GM19240 (cell line): Measurements from ENCODE around the gene WDR45.
A peak's percentile ranks its signal among the peaks of the same experiment; 100 is the strongest.
"Not testable (repeated sequence)": the region's sequence is repeated elsewhere in the genome, so short reads cannot be mapped to it uniquely, and the experiment has no call there.

Experiments
- DNase-seq: peaks from one replicate; pipeline ENCODE4 v3.0.0; 2011; ENCODE audit warnings: low spot score; ENCODE audit not compliant: insufficient read length

WDR45 gene

DNA sequence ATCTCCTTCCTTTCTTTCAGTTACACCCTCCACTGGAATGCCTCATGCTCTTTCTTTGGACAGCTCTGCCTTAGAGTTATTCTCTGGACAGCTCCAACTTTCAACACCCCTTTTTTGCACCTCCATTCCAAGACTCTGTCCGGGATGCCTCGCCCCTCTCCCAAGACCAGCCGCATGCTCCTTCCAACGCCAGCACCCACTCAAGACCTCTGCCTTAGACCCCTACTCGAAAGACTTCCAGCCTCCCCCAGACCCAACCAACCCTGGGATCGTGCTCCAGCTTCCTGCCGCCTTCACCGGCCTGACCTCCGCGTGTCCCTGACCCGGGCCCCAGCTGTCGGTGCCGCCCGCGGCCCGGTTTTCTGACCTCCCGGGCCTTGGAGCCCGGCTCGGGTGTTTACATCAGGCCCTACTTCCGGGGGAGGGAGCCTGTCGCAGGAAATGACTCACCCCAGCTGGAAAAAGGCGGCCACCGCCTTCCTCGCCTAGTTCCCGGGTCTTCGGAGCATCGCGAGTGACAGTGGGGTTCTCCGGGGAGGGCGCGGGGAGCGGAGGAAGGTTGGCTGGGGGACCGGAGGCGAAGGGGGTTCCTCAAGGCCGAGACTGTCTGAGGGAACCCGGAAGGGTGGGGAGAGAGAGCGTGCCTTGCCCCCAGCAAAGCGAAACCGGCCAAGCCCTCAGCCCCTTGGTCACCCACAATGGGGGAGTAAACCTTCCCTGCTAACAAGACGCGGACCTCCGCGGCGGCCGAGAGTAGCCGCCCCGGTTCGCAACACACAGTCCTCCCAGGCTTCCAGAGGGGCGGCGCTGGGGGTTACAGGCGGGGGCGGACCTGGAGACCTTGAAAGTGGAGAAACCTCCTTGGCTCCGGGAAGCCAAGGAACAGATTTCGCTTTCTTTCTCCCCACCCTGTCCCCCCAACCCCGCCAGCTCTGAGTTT is at the start of gene WDR45:
Gene WDR45, minus strand, starts transcription at position 399 of the 940 bp plus-strand sequence. CDS start 1,792 bp downstream, outside the sequence.
- peak; percentile 57 for DNase-seq

- DNase-seq, result no peak
These were observed 49.7 kb upstream of the WDR45 start for GRCh38 chrX:49129427-49129826.

GRCh38 chrX:49127742-49128258 is 48.1 kb upstream of the WDR45 start:
- not testable (repeated sequence) for DNase-seq

- no peak for DNase-seq
These were observed 42.8 kb upstream of the WDR45 start for GRCh38 chrX:49122499-49122898.

GRCh38 chrX:49120091-49120490 is 40.4 kb upstream of the WDR45 start:
- no peak for DNase-seq

- DNase-seq, result no peak
These were observed 37.9 kb upstream of the WDR45 start for GRCh38 chrX:49117581-49117980.

- no peak for DNase-seq
These were observed 37.0 kb upstream of the WDR45 start for GRCh38 chrX:49116716-49117115.

GRCh38 chrX:49116076-49116475 is 36.4 kb upstream of the WDR45 start:
- DNase-seq, result no peak

DNA sequence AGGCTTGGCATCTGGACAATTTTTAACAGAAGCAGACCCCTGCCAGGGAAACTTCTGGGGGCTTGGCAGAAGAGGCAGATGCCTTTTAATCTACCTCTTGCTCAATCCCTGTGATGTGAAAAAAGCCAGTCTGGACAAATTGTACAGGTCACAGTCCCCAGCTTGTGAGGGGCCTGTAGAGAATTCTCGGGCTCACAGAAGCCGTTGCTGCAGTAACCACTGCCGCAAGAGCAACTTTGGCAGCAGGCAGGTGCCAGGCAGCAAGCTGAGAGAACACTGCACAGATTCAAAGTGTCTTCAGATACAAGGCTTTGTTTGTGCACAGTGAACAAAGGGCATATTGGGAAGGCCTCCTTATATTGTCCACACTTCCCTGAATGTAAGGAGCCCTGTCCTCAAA is 32.1 kb upstream of the WDR45 start:
- DNase-seq, result no peak

DNA sequence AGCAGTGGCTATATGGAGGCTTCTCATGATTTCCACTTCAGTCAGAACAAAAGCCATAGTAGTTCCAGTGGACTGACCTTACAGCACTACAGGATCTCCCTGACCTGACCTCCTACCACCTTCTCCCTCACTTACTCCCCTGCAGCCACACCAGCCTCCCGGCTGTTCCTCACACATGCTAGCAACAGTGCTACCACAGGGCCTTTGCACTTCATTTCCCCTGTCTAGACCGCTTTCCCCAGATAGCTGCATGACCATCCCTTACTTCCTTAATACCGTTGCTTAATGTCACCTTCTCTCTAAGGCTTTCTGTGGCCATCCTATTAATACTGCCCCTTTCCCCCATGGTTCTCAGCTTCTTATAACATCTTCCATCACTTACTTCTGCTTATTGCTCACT is 30.7 kb upstream of the WDR45 start:
- DNase-seq, result no peak

DNA sequence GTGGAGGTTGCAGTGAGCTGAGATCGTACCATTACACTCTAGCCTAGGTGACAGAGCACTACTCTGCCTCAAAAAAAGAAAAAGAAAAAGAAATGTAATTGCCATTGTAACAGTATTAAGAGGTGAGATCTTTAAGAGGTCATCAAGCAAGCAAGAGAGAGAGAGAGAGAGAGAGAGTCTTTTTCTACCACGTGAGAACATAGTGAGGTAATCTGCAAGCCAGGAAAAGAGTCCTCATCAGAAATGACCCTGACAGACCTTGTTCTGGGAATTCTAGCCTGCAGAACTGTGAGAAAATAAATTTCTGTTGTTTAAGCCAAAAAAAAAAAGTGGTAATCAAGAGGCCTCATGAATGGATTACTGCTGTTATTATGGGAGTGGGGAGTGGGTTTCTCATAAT is 29.0 kb upstream of the WDR45 start:
- DNase-seq, result no peak

DNA sequence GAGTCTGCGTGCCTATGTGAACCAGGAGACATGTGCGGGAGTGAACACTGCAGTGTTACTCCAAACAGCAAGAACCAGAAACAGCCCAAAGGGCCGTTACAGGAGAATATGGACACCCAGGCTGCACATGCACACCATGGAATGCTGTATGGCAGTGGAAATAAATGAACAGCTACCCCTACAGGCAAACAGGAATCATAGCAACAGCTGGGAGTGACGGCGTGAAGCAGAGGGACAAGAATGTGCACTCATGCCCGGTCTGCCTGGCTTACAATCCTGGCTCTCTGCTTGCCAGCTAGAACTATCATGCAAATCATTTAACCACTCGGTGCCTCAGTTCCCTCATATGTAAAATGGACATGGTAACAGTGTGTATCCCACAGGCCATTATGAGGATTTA is 27.2 kb upstream of the WDR45 start:
- DNase-seq, result no peak

GRCh38 chrX:49106296-49106695 is 26.6 kb upstream of the WDR45 start:
- no peak for DNase-seq

DNA sequence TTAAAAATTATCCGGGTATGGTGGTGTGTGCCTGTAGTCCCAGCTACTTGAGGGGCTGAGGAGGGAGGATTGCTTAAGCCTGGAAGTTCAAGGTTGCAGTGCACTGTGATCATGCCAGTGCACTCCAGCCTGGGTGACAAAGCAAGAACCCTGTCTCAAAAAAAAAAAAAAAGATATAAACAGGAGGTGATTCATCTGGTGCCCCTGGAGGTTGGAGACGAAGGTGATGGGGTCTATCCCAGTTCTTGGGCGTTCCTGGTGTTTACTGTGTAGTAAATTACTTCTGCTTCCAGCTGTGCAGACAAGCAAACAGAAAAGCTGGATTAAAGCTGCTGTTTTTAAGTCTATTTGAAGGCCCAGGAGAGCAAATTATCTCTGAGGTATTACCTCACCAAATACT is 23.9 kb upstream of the WDR45 start:
- no peak for DNase-seq

DNA sequence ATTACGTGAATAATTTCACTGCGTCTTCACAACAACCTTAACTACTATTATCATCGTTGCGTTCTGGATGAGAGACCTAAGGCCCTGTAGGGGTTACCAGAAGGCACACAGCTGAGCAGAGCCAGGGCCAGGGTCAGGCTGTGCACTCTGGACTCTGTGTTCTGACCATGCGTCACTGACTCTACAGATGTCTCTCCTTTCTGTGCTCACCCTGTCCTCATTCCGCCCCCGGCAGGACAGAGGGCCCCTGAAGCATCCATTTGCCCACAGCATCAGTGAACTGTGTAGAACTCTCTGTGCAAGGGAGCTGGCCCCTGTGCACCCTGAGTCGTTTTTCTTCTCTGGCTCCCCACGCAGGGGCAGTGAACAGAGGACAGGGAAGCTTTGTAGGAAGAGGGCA is 22.5 kb upstream of the WDR45 start:
- no peak for DNase-seq

GRCh38 chrX:49101629-49101984 is 21.9 kb upstream of the WDR45 start:
- DNase-seq, result no peak

- DNase-seq, result peak; percentile 89
These were observed 21.3 kb upstream of the WDR45 start for GRCh38 chrX:49100704-49101628.

DNA sequence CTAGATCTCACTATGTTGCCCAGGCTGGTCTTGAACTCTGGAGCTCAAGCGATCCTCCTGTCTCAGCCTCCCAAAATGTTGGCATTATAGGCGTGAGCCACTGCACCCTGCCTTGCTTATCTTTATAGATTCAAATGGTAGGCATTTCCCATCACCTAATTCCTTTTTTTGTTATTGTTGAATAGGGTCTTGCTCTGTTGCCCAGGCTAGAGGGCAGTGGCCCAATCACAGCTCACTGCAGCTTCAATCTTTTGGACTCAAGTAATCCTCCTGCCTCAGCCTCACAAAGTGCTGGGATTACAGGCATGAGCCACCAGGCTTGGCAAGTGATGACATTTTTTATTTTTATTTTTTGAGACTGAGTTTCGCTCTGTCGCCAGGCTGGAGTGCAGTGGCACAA is 16.7 kb upstream of the WDR45 start:
- no peak for DNase-seq

DNA sequence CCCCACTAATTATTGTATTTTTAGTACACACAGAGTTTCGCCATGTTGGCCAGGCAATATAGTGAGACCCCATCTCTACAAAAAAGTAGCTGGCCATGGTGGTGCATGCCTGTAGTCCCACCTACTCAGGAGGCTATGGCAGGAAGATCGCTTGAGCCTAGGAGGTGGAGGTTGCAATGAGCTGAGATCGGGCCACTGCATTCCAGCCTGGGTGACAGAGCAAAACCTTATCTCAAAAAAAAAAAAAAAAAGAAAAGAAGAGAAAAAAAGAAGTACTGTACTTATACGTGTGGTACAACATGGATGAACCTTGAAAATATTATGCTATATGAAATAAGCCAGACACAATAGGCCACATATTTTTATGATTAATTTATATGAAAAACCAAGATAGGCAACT is 9.9 kb upstream of the WDR45 start:
- no peak for DNase-seq

DNA sequence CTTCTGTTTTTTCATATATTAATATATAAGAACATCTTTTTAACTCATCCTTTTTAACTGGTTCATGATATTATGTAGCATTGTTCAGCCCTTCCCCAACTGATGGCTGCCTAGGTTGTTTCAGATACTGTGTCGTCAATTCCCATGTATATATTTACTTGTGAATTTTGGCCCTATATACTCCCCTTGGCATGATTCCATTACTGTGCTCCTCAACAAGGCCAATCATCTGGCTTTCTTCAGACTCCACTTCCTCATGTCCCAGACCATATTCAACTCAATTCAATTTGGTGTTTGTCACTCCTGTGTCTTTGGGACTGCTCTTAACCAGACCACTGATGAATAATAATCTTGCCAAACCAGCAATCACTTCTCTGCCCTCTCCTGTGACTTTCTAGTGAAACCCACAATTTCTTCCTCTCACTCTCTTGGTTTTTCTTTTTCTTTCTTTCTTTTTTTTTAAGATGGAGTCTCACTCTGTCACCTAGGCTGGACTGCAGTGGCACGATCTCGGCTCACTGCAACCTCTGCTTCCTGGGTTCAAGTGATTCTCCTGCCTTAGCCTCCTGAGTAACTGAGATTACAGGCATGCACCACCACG is 2.7 kb upstream of the WDR45 start:
- DNase-seq, result no peak

GRCh38 chrX:49077941-49078340 is 1.7 kb downstream of the WDR45 start:
- DNase-seq, result no peak

DNA sequence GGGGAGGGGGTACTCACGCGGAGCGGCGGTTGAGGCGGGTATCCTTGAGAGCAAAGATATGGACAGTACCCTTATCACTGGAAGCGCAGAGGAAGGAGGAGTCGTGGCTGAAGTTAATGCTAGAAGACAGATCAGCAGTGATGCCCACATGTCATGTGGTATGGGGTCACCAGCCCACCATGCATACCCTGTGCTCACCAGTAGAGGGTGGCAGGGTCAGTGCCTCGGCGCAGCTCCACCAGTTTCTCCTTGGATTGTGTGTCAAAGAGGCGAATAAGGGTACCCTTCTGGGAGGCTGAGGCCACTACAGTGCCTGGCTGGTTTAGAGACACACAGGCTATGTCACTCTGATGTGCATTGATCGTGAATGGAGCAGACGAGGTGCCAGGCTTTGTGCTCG is 4.3 kb downstream of the WDR45 start:
- no peak for DNase-seq
